ENCODE measurements around the gene MYBBP1A. TPM values are rescaled to one million over a fixed set of nuclear protein-coding genes. Genes with fewer than 3 reads are reported as not detected.

Gene MYBBP1A
- total RNA-seq, 1 experiment from 2014 or later: 130 TPM

DNA sequence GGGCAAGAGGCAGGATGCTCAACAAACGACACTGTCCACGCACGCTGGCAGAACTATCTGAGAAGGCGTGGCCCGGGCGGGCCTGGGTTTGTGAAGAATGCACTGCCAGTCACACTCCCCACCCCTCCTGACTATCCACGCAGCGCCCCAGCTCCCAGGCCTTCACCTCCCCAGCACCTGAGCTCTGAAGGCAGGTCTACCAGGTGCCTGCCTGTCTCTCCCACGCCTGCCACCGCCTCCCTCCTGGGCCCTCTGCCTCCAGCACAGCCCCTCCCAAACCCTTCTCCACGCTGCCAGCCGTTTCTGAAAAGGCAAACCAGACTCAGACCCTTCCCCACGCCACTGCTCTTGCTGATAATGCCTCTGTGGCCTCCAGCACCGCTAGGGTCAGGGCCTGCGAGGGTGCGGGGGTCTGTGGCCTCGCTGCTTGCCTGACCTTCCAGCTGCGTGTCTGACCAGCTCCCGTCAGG is 11.6 kb downstream of the MYBBP1A start (continued):
- TF ChIP-seq ZNF274 (IDR thresholded peaks at IDR 0.05; ENCODE audit: low read depth, low read length) (no peak), FOSL1 (IDR thresholded peaks at IDR 0.05; ENCODE audit: low read depth) (no peak), EZH2phosphoT487 (IDR thresholded peaks at IDR 0.05; ENCODE audit: borderline replicate concordance) (no peak)
- TF ChIP-seq, protein P1, sequence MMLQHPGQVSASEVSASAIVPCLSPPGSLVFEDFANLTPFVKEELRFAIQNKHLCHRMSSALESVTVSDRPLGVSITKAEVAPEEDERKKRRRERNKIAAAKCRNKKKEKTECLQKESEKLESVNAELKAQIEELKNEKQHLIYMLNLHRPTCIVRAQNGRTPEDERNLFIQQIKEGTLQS (IDR thresholded peaks at IDR 0.05): no peak

DNA sequence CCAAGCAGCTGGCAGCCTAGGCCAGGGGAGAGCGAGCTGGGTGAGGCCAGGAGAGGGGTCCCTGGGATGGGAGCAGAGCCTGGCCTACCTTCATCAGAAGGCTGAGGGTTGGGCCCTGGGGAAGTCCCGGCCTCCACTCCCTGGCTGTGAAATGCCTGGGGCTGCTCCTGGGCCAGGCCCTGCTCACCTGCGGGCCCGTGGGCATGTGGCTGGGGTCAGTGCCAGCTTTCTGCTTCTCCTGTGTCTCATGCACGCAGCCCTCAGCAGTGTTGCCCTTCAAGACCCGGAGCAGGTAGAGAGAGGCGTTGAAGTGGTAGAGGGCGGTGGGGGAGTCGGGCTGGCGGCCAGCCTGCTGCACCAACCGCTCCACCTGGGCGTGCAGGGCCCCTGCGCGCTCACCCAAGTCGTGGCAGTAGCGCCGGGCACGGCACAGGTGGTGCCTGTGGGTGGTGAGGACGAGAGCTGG is 12.4 kb downstream of the MYBBP1A start:
- Histone ChIP-seq H3K4me1 (ENCODE audit: control insufficient read depth in 1 of 2, insufficient read depth in 2 of 2, low read length in 2 of 2) (no peaks in the 10 kb centered on the region), H3K9me2 (ENCODE audit: insufficient read depth) (no peaks in the 10 kb centered on the region), H2AFZ (ENCODE audit: low read depth, low read length, poor library complexity, severe bottlenecking) (no peak overlapping the region), H3K4me3 (replicated peaks in 1 of 2; ENCODE audit: low read depth in 1 of 2, low read length in 2 of 2) (no peak overlapping the region), H4K20me1 (ENCODE audit: insufficient read depth) (no peaks in the 10 kb centered on the region; the same call in 1 of the 2 replicates), H3K79me2 (ENCODE audit: insufficient read depth, low read length) (peaks cover 20% of the 10 kb centered on the region), H3K4me2 (ENCODE audit: low read length) (no peak overlapping the region), H3K27me3 (ENCODE audit: insufficient read depth, low read length) (no peaks in the 10 kb centered on the region), H3K9ac (ENCODE audit: low read length) (no peak overlapping the region), H3K27ac (ENCODE audit: low read depth, low read length) (no peak overlapping the region), H3K36me3 (ENCODE audit: control insufficient read depth in 1 of 2, insufficient read depth in 2 of 2, low read length in 2 of 2) (peaks cover 34 to 71% of the 10 kb centered on the region in 2 experiments; a peak in 3 of 4 replicates), H3K9me3 (ENCODE audit: control insufficient read depth in 1 of 2, insufficient read depth in 1 of 2, low read depth in 1 of 2, low read length in 2 of 2) (no peaks in the 10 kb centered on the region)
- RAD21 ChIA-PET (ENCODE audit: low non-redundant PET in 1 of 2, low total read pairs in 2 of 2, uncharacterized antibody in 2 of 2, unreplicated experiment in 2 of 2): no interaction called here
- DNase-seq (ENCODE audit: low read depth, low spot score): no peak
- POLR2A ChIA-PET: no interaction called here
- intact Hi-C loops (cut with micrococcal nuclease): no loop called here
- no peak for ATAC-seq
- CTCF ChIA-PET: no interaction called here
- no TSS peak for BruUV-seq (replicated peaks)
- TF ChIP-seq, protein P2, sequence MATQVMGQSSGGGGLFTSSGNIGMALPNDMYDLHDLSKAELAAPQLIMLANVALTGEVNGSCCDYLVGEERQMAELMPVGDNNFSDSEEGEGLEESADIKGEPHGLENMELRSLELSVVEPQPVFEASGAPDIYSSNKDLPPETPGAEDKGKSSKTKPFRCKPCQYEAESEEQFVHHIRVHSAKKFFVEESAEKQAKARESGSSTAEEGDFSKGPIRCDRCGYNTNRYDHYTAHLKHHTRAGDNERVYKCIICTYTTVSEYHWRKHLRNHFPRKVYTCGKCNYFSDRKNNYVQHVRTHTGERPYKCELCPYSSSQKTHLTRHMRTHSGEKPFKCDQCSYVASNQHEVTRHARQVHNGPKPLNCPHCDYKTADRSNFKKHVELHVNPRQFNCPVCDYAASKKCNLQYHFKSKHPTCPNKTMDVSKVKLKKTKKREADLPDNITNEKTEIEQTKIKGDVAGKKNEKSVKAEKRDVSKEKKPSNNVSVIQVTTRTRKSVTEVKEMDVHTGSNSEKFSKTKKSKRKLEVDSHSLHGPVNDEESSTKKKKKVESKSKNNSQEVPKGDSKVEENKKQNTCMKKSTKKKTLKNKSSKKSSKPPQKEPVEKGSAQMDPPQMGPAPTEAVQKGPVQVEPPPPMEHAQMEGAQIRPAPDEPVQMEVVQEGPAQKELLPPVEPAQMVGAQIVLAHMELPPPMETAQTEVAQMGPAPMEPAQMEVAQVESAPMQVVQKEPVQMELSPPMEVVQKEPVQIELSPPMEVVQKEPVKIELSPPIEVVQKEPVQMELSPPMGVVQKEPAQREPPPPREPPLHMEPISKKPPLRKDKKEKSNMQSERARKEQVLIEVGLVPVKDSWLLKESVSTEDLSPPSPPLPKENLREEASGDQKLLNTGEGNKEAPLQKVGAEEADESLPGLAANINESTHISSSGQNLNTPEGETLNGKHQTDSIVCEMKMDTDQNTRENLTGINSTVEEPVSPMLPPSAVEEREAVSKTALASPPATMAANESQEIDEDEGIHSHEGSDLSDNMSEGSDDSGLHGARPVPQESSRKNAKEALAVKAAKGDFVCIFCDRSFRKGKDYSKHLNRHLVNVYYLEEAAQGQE (IDR thresholded peaks at IDR 0.05; ENCODE audit: low read depth): no peak
- TF ChIP-seq RAD21 (IDR thresholded peaks at IDR 0.05; ENCODE audit: low read depth): no peak
- no peak for TF ChIP-seq SIN3A (IDR thresholded peaks at IDR 0.05; ENCODE audit: low read depth)
- TF ChIP-seq, protein P1 (IDR thresholded peaks at IDR 0.05): no peak
- no peak for TF ChIP-seq JUND (IDR thresholded peaks at IDR 0.05)
- no peak for TF ChIP-seq CEBPB (IDR thresholded peaks at IDR 0.05; ENCODE audit: low read depth)
- TF ChIP-seq TCF7L2 (IDR thresholded peaks at IDR 0.05; ENCODE audit: borderline replicate concordance, extremely low read depth, insufficient read depth, insufficient read length): no peak
- TF ChIP-seq ELF1 (IDR thresholded peaks at IDR 0.05; ENCODE audit: borderline replicate concordance, low read depth): no peak
- no peak for TF ChIP-seq EGR1 (IDR thresholded peaks at IDR 0.05; ENCODE audit: low read depth)
- TF ChIP-seq POLR2A (IDR thresholded peaks at IDR 0.05; ENCODE audit: borderline replicate concordance, extremely low read depth, insufficient read depth, insufficient read length): no peak
- TF ChIP-seq FOSL1 (IDR thresholded peaks at IDR 0.05; ENCODE audit: low read depth): no peak
- no peak for TF ChIP-seq ZFX (IDR thresholded peaks at IDR 0.05)
- TF ChIP-seq, protein P3, sequence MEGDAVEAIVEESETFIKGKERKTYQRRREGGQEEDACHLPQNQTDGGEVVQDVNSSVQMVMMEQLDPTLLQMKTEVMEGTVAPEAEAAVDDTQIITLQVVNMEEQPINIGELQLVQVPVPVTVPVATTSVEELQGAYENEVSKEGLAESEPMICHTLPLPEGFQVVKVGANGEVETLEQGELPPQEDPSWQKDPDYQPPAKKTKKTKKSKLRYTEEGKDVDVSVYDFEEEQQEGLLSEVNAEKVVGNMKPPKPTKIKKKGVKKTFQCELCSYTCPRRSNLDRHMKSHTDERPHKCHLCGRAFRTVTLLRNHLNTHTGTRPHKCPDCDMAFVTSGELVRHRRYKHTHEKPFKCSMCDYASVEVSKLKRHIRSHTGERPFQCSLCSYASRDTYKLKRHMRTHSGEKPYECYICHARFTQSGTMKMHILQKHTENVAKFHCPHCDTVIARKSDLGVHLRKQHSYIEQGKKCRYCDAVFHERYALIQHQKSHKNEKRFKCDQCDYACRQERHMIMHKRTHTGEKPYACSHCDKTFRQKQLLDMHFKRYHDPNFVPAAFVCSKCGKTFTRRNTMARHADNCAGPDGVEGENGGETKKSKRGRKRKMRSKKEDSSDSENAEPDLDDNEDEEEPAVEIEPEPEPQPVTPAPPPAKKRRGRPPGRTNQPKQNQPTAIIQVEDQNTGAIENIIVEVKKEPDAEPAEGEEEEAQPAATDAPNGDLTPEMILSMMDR (IDR thresholded peaks at IDR 0.05 in 2 of 3, conservative IDR thresholded peaks at IDR 0.05 in 1 of 3; ENCODE audit: borderline replicate concordance in 1 of 3, insufficient read depth in 1 of 3, low read depth in 2 of 3, low read length in 2 of 3): no peak
